ENCODE results near the gene ROR2. TPM values are rescaled to one million over a fixed set of nuclear protein-coding genes. Genes with fewer than 3 reads are reported as not detected.

The ROR2 gene
- total RNA-seq, 2 experiments from 2014 or later: not detected

- CTCF ChIA-PET: no interaction called here
- H3K27me3 Mint-ChIP-seq: peaks cover 28% of the 10 kb centered on the region
- H3K27me3 ChIP-seq (ENCODE audit: control insufficient read depth in 1 of 2, insufficient read depth in 2 of 2, low read length in 2 of 2): peaks cover 6 to 14% of the 10 kb centered on the region in 2 experiments
- TF ChIP-seq CTCF (IDR thresholded peaks at IDR 0.05): no peak
- intact Hi-C loops (cut with DNase I, micrococcal nuclease): no loop called here
- ATAC-seq (ENCODE audit: poor library complexity): no peak
- POLR2A ChIA-PET: no interaction called here
- H3K4me1 Mint-ChIP-seq (ENCODE audit: low read depth): no peaks in the 10 kb centered on the region
- H3K36me3 Mint-ChIP-seq (ENCODE audit: low read depth): no peaks in the 10 kb centered on the region
- H3K27ac Mint-ChIP-seq: no peak overlapping the region
- H3K9me3 Mint-ChIP-seq: no peaks in the 10 kb centered on the region
- H3K4me1 ChIP-seq (ENCODE audit: insufficient read depth, low read length): no peaks in the 10 kb centered on the region
- no peak overlapping the region for H3K4me3 ChIP-seq (ENCODE audit: low read length)
- no peaks in the 10 kb centered on the region for H3K36me3 ChIP-seq (ENCODE audit: insufficient read depth, low read length)
- H3K4me3 Mint-ChIP-seq: no peak overlapping the region
- H3K27ac ChIP-seq (ENCODE audit: low read depth in 1 of 2, low read length in 2 of 2): no peak overlapping the region
- peaks cover 0 to 4% of the 10 kb centered on the region in 2 experiments for H3K9me3 ChIP-seq (ENCODE audit: control insufficient read depth in 1 of 2, insufficient read depth in 1 of 2, low read length in 2 of 2)
- no peak for DNase-seq
Measured at GRCh38 chr9:91533382-91533781, 416.6 kb downstream of the ROR2 start.

DNA sequence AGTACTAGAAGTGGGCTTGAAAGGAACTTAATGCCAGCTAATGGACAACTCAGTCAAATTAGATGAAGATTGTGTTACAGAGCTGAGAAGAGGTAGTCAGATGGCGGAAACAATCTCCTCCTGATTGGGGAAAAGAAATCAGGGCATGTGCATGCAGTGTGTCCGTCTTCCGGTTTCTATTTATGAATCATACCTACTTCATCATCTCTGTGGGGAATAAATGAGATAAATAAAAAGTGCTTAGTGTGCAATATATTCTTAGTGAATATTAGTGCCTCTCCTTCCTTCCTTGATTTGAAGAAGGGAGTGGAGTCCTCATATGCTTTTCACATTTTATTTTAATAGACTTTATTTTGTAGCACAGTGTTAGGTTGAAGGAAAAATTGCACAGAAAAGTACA lies 417.7 kb downstream of the ROR2 start:
- ChIA-PET POLR2A (no interaction called here), CTCF (no interaction called here)
- Histone ChIP-seq H3K27me3 (ENCODE audit: control insufficient read depth in 1 of 2, insufficient read depth in 2 of 2, low read length in 2 of 2) (peaks cover 4 to 14% of the 10 kb centered on the region in 2 experiments), H3K27ac (ENCODE audit: low read depth in 1 of 2, low read length in 2 of 2) (no peak overlapping the region), H3K36me3 (ENCODE audit: insufficient read depth, low read length) (no peaks in the 10 kb centered on the region), H3K9me3 (ENCODE audit: control insufficient read depth in 1 of 2, insufficient read depth in 1 of 2, low read length in 2 of 2) (no peaks in the 10 kb centered on the region), H3K4me1 (ENCODE audit: insufficient read depth, low read length) (no peaks in the 10 kb centered on the region), H3K4me3 (ENCODE audit: low read length) (no peak overlapping the region)
- H3K27ac Mint-ChIP-seq: no peak overlapping the region
- no peaks in the 10 kb centered on the region for H3K36me3 Mint-ChIP-seq (ENCODE audit: low read depth)
- ATAC-seq (ENCODE audit: poor library complexity) (no peak), DNase-seq (no peak)
- no peak for TF ChIP-seq CTCF (IDR thresholded peaks at IDR 0.05)
- intact Hi-C loops (cut with DNase I, micrococcal nuclease): no loop called here
- no peaks in the 10 kb centered on the region for H3K9me3 Mint-ChIP-seq
- H3K4me1 Mint-ChIP-seq (ENCODE audit: low read depth): no peaks in the 10 kb centered on the region
- no peak overlapping the region for H3K4me3 Mint-ChIP-seq
- peaks cover 35% of the 10 kb centered on the region for H3K27me3 Mint-ChIP-seq

DNA sequence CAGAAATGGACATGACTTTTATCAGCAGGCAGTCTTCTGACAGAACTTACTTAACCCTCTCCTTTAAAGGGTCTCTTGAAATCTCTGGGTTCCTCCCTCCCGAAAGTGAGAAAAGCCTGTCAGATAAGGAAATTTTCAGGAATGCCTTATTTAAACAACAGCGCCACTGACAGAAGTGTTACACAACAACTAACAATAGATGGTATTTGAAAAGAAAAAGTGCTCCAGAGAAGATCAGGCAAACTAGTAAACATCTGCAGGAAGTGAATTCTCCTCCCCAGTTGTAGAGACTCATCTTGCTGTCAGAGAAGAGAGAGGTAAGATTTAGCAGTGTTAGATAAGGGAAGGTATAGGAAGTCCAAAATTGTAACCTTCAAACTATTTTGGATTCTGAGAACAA lies 419.2 kb downstream of the ROR2 start:
- no peak overlapping the region for H3K27ac ChIP-seq (ENCODE audit: low read depth in 1 of 2, low read length in 2 of 2)
- CTCF ChIA-PET: no interaction called here
- peaks cover 38% of the 10 kb centered on the region for H3K27me3 Mint-ChIP-seq
- no peaks in the 10 kb centered on the region for H3K4me1 Mint-ChIP-seq (ENCODE audit: low read depth)
- POLR2A ChIA-PET: no interaction called here
- H3K4me3 Mint-ChIP-seq: no peak overlapping the region
- H3K36me3 ChIP-seq (ENCODE audit: insufficient read depth, low read length): no peaks in the 10 kb centered on the region
- no peak overlapping the region for H3K4me3 ChIP-seq (ENCODE audit: low read length)
- H3K9me3 ChIP-seq (ENCODE audit: control insufficient read depth in 1 of 2, insufficient read depth in 1 of 2, low read length in 2 of 2): no peaks in the 10 kb centered on the region
- DNase-seq (no peak), ATAC-seq (ENCODE audit: poor library complexity) (no peak)
- H3K27me3 ChIP-seq (ENCODE audit: control insufficient read depth in 1 of 2, insufficient read depth in 2 of 2, low read length in 2 of 2): peaks cover 6 to 7% of the 10 kb centered on the region in 2 experiments
- H3K27ac Mint-ChIP-seq: no peak overlapping the region
- no peak for TF ChIP-seq CTCF (IDR thresholded peaks at IDR 0.05)
- no peaks in the 10 kb centered on the region for H3K4me1 ChIP-seq (ENCODE audit: insufficient read depth, low read length)
- intact Hi-C loops (cut with DNase I, micrococcal nuclease): no loop called here
- no peaks in the 10 kb centered on the region for H3K9me3 Mint-ChIP-seq
- H3K36me3 Mint-ChIP-seq (ENCODE audit: low read depth): no peaks in the 10 kb centered on the region

Measured in CD4-positive, alpha-beta T cell (primary cell).